ENCODE measurements around the gene AXDND1.
A peak's percentile ranks its signal among the peaks of the same experiment; 100 is the strongest.
"Not testable (repeated sequence)": the region's sequence is repeated elsewhere in the genome, so short reads cannot be mapped to it uniquely, and the experiment has no call there.

AXDND1 gene

DNA sequence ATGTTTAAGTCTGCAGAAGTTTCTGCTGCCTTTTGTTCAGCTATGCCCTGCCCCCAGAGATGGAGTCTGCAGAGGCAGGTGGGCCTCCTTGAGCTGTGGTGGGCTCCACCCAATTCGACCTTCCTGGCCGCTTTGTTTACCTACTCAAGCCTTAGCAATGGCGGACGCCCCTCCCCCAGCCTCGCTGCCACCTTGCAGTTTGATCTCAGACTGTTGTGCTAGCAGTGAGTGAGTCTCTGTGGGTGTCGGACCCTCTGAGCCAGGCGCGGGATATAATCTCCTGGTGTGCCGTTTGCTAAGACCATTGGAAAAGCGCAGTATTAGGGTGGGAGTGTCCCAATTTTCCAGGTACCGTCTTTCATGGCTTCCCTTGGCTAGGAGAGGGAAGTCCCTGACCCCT is 99.9 kb downstream of the AXDND1 start:
- not testable (repeated sequence) for DNase-seq (ENCODE audit: low spot score)

- DNase-seq (ENCODE audit: low spot score), result no peak
These were observed 108.9 kb downstream of the AXDND1 start for GRCh38 chr1:179474713-179475112.

GRCh38 chr1:179476484-179476883 is 110.7 kb downstream of the AXDND1 start:
- DNase-seq (ENCODE audit: low spot score), result no peak

- no peak for DNase-seq (ENCODE audit: low spot score)
These were observed 112.6 kb downstream of the AXDND1 start for GRCh38 chr1:179478370-179478769.

GRCh38 chr1:179490611-179491010 is 124.8 kb downstream of the AXDND1 start:
- DNase-seq (ENCODE audit: low spot score), result no peak

DNA sequence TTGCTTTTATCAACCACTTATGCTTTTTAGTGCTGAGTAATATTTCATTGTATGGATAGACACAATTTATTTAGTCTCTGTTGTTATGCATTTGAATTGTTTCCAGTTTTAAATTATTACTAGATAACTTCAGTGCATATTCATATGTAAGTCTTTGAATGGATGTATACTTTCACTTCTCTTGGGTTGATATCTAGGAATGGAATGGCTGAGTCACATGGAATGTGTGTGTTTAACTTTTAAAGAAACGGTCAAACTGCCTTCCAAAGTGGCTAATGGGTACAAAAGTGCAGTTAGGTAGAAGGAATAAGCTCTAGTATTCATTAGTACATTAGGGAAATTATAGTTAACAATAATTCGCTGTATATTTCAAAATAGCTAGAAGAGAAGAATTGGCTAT is 127.6 kb downstream of the AXDND1 start:
- no peak for DNase-seq (ENCODE audit: low spot score)

GRCh38 chr1:179506199-179506598 is 140.4 kb downstream of the AXDND1 start:
- DNase-seq (ENCODE audit: low spot score), result no peak

DNA sequence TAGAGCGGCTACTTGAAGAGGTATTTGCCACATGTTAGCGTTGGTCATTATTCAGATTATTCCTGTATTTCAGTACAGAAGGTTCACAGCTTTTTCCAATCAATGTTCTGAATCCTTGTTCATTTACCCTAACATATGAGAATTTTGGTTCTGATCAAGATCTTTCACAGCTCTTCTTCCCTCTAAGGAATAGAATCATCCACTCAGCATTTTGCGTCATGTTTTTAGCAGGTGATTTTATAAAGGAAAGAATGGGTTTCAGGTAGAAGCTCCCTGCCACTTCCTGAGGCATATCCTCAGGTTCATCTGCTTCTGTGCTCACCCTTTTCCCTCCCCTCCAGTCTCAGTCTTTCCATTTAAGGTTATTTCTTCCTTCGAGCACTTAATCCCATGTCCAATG is 143.6 kb downstream of the AXDND1 start:
- DNase-seq (ENCODE audit: low spot score), result no peak

DNA sequence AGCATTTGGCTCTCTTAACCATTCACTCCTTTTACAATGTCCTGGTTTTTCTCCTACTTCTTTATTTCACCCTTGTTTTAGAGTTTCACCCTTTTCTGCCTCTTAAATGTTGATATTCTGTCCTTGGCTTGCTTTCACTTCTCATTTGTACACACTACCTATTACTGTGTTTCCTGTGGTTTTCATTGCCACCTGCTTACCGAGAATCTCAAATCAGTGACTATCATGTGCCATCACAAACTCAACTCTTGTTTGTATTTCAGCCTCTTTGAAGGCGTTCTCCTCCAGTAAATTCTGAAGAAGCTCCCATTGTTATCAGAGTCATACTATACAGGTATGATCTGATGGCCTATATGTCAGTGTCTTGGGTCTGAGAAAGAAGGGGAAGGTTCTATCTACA is 144.3 kb downstream of the AXDND1 start:
- no peak for DNase-seq (ENCODE audit: low spot score)

DNA sequence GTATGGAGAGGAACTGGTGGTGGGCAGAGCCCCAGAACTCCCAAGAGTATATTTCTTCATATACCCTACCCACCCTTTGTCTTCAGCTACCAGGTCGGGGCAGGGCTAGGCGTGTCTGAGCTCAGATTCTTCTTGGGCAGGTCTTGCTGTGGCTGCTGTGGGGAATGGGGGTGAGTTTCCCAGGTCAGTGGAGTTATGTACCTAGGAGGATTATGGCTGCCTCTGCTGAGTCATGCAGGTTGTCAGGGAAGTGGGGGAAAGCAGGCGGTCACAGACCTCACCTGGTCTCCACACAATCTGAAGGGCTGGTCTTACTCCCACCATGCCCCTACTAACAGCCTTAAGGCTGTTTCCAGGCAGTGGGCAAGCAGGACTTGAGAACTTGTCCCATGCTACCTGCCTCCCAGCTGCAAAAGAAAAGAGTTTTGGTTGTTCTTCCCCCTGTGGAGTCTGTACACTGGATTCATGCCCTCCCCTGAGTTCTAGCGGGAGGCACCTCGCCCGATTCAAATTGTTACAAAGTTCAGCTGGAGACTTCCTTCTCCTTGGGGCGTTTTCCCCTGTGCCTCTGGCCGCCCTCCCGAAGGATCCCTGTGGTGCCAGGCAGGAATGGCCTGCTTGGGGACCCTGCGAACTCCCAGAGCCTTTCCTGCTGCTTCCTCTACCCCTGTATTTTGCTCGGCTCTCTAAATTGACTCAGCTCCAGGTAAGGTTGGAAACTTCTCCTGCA is 151.4 kb downstream of the AXDND1 start:
- no peak for DNase-seq (ENCODE audit: low spot score)

DNA sequence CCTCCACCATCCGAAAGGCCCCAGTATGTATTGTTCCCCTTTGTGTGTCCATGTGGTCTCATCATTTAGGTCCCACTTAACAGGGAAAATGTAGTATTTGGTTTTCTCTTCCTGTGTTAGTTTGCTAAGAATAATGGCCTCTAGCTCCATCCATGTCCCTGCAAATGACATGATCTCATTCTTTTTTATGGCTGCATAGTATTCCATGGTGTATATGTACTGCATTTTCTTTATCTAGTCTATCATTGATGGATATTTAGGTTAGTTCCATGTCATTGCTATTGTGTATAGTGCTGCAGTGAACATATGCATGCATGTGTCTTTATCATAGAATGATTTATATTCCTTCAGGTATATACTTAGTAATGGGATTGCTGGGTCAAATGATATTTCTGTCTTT is 152.8 kb downstream of the AXDND1 start:
- not testable (repeated sequence) for DNase-seq (ENCODE audit: low spot score)

DNA sequence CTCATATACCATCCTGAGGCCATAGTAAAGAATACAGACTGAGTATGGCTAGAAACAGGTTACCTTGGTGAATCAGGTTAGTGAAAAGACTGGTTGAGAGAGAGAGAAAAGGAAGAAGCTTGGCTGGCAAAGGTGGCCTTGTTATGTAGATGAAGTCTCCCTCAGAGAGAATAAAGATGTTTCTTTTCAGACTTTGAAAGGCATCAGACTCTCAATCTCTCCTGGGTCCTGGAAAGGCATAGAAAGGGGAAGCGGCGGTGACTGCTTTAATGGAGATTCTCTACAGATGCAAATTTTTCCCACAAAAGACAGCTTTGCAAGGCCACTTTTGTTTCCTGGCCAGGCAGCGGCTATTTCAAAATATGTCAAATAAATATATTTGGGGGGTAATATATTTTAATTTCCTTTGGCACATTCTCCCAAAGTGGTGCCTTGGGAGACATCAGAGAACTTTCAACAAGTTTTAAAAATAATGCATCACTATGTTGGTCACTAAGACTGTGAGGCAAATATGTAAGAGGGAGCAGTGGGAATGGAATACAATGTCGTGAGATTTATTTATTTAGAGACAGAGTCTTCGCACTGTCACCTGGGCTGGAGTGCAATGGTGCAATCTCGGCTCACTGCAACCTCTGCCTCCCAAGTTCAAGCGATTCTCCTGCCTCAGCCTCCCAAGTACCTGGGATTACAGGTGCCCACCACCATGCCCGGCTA is 163.9 kb downstream of the AXDND1 start:
- DNase-seq (ENCODE audit: low spot score), result no peak

DNA sequence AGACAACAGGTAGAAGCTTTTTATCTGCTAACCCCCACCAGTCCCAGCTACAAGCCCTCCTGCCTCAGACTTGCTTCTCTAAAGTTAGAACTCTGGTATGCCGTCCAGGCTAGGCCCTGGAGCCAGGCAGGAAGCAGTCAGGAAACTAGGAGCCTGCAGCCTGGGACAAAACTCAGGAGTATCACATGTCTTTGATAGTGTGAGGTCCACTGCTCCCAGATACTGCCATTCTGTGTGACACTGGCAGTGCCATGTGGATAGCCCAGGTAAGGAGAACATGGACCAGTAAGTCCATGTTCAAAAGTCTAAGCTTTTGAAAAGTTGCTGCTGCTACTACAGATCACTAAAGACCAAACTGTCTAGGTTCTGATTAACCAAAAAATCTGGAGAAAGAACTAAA is 164.6 kb downstream of the AXDND1 start:
- DNase-seq (ENCODE audit: low spot score), result no peak

DNA sequence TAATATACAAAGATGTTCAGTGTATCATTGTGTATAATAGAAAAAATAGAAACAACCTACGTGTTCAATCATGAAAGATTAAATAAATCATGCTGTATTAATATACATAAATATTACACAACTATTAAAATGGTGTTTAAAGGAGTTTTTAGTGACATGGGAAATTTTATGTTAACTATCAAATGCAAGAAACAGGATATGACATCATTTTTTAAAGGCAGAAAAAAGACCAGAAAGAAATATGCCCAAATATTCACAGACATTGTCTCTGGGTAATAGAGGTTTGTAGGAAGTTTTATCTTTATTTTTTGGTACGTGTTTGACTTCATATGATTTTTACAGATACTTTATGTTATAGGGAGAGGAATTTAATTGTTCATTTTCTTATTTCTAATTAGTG is 176.0 kb downstream of the AXDND1 start:
- DNase-seq (ENCODE audit: low spot score), result no peak

DNA sequence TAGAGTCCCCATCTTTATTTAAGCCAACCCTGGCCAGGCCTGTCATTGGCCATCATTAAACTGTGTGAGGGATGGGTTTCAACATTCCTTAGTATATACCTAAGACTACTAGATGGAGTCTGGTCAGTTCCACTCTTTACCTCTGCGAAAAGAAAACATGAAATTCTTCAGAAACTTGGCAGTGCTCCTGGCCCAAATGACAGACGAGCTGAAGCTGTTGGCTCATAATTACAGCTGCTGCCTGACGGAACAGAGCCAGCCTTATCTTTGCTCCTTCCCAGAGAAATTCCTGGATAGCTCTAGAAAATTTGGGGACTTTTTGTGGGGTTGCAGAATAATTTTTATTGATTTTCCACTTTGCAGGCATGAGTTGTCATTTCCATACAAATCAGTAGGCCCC is 179.6 kb downstream of the AXDND1 start:
- no peak for DNase-seq (ENCODE audit: low spot score)

- no peak for DNase-seq (ENCODE audit: low spot score)
These were observed 181.3 kb downstream of the AXDND1 start for GRCh38 chr1:179547021-179547535.

- DNase-seq (ENCODE audit: low spot score), result no peak
These were observed 183.0 kb downstream of the AXDND1 start for GRCh38 chr1:179548666-179549367.

DNA sequence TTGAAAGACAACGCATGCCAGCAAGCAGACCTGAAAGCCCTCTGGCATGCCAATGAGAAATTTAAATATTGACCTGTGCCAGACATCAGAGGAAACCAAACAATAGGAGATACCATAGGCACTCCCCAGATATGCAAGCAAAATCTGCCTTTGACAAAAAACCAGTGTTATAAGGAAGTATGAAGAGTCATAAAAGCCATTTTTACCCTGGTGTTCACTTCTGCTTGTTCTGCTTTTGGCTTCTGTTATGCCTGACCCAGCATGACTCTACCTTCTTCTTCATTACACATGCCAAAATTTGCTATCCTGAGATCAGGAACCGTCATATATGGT is 183.6 kb downstream of the AXDND1 start:
- no peak for DNase-seq (ENCODE audit: low spot score)

- peak; percentile 86 for DNase-seq (ENCODE audit: low spot score)
These were observed 185.2 kb downstream of the AXDND1 start for GRCh38 chr1:179550746-179551682.

DNA sequence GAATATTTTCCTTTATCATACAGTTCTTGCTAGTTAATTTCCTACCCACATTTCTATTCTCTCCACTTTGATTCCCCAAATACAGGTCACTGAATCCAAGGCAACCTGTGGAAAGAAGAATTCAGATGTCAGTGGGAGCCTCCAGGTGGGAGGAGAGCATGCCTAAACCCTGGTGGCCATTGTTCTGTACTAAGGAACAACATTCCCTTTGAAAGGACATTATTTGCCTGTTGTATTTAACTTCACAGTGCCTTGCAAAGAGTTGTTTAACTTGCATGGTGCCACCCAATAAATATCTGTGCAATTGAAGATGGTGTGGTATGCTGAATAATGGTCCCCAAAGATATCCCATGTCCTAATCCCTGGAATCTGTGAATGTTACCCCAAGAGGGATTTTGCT is 188.7 kb downstream of the AXDND1 start:
- DNase-seq (ENCODE audit: low spot score), result no peak

GRCh38 chr1:179558078-179558477 is 192.3 kb downstream of the AXDND1 start:
- DNase-seq (ENCODE audit: low spot score), result no peak
